H1 (cell line): ENCODE data around the gene SLC39A13. TPM values are rescaled to one million over a fixed set of nuclear protein-coding genes. Genes with fewer than 3 reads are reported as not detected.

Experiments
- JUN ChIP-seq: IDR thresholded peaks from 2 replicates; pipeline ENCODE4 v1.6.1; 2011; ENCODE audit warnings: low read depth, mild to moderate bottlenecking, improper control_type of control experiment, low read length
- RAD21 ChIP-seq, 2 experiments: IDR thresholded peaks in 1 of 2; conservative IDR thresholded peaks in 1 of 2; 2 replicates each; pipeline ENCODE4 v1.6.1; 2011; ENCODE audit warnings: low read depth in 2 of 2, low read length in 2 of 2, improper control_type of control experiment in 1 of 2, inconsistent platforms in 1 of 2, mild to moderate bottlenecking in 1 of 2, moderate library complexity in 1 of 2
- SIX5 ChIP-seq: IDR thresholded peaks from 2 replicates; pipeline ENCODE4 v1.6.1; 2011; ENCODE audit warnings: mild to moderate bottlenecking, low read depth, low read length
- SP4 ChIP-seq: IDR thresholded peaks from 2 replicates; pipeline ENCODE4 v1.6.1; 2012; ENCODE audit warnings: low read length, inconsistent platforms
- polyA plus RNA-seq, 7 experiments: library from polyadenylated mRNA; depleted of rRNA in 3 of 7; stranded (reverse) in 5 of 7; unstranded in 2 of 7; fragments of >200 nt in 5 of 7; fragments of 200-250 nt in 2 of 7; gene quantifications; 1 replicate in 5 of 7; 2 replicates in 1 of 7; 4 replicates in 1 of 7; pipeline versions ENCODE4 v1.2.1 to v1.2.3, GENCODE V29; 2011 to 2013; ENCODE audit warnings: missing spikeins in 2 of 7, mixed read lengths in 2 of 7
- total RNA-seq: library from RNA; stranded (reverse); fragmentation: NEBNext Ultra II Directional; extraction: Animal tissue kit (Norgen Biotek cat#: 25700); gene quantifications from 2 replicates; pipeline ENCODE4 v1.2.1, GENCODE V29; 2021

SLC39A13 gene
- total and polyA plus RNA-seq, 2 of the 8 experiments (the other 6 are each of a cell fraction or from before 2014, with no cell fraction given), result 23.2 to 30.0 TPM

GRCh38 chr11:47384498-47384897, 23.9 kb upstream of the SLC39A13 start (continued):
- TF ChIP-seq RAD21 (IDR thresholded peaks at IDR 0.05 in 1 of 2, conservative IDR thresholded peaks at IDR 0.05 in 1 of 2; ENCODE audit: low read depth in 2 of 2, low read length in 2 of 2) (no peak), SP4 (no peak), JUN (no peak), SIX5 (no peak)
- TF ChIP-seq, all 59 proteins: peak for 0
